Measurements from ENCODE around the gene MNS1. TPM values are rescaled to one million over a fixed set of nuclear protein-coding genes. Genes with fewer than 3 reads are reported as not detected.
"Not testable (repeated sequence)": the region's sequence is repeated elsewhere in the genome, so short reads cannot be mapped to it uniquely, and the experiment has no call there.

Gene MNS1
- total RNA-seq, 1 experiment from 2014 or later, result 4.3 TPM

GRCh38 chr15:56411122-56411749 is 53.7 kb downstream of the MNS1 start:
- intact Hi-C loops (cut with micrococcal nuclease), result no loop called here
- ChIA-PET CTCF (interaction anchor here (0.5 kb wide), 1 partner anchor 705 kb away, joined by 3 read pairs; no protein-coding TSS in a partner anchor), POLR2A (ENCODE audit: unreplicated experiment) (no interaction called here)
- no peaks in the 10 kb centered on the region for H3K79me2 ChIP-seq (ENCODE audit: low read length)
- no peaks in the 10 kb centered on the region for H3K4me1 ChIP-seq (ENCODE audit: insufficient read depth, low read length)
- no peaks in the 10 kb centered on the region for H3K27me3 ChIP-seq (ENCODE audit: low read length)
- no peak overlapping the region for H3K9ac ChIP-seq (ENCODE audit: low read length)
- ATAC-seq (no peak), DNase-seq (no peak)
- H4K20me1 ChIP-seq (ENCODE audit: low read length), result no peaks in the 10 kb centered on the region
- no peak overlapping the region for H2AFZ ChIP-seq (ENCODE audit: low read length)
- BruUV-seq (replicated peaks), result no TSS peak
- H3K36me3 ChIP-seq (ENCODE audit: low read depth, low read length), result no peaks in the 10 kb centered on the region
- no peaks in the 10 kb centered on the region for H3F3A ChIP-seq (ENCODE audit: low read length, unreplicated experiment)
- no peak overlapping the region for H3K4me2 ChIP-seq (ENCODE audit: low read length)
- H3K9me2 ChIP-seq (replicated peaks; ENCODE audit: low read length), result no peaks in the 10 kb centered on the region
- no peak for TF ChIP-seq EZH2phosphoT487 (IDR thresholded peaks at IDR 0.05; ENCODE audit: borderline replicate concordance, low read length)
- TF ChIP-seq EZH2 (IDR thresholded peaks at IDR 0.05; ENCODE audit: low read length, unreplicated experiment), result no peak
- TF ChIP-seq, protein P1, sequence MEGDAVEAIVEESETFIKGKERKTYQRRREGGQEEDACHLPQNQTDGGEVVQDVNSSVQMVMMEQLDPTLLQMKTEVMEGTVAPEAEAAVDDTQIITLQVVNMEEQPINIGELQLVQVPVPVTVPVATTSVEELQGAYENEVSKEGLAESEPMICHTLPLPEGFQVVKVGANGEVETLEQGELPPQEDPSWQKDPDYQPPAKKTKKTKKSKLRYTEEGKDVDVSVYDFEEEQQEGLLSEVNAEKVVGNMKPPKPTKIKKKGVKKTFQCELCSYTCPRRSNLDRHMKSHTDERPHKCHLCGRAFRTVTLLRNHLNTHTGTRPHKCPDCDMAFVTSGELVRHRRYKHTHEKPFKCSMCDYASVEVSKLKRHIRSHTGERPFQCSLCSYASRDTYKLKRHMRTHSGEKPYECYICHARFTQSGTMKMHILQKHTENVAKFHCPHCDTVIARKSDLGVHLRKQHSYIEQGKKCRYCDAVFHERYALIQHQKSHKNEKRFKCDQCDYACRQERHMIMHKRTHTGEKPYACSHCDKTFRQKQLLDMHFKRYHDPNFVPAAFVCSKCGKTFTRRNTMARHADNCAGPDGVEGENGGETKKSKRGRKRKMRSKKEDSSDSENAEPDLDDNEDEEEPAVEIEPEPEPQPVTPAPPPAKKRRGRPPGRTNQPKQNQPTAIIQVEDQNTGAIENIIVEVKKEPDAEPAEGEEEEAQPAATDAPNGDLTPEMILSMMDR (conservative IDR thresholded peaks at IDR 0.05; ENCODE audit: low read depth, low read length), result no peak
- H3K4me3 ChIP-seq (ENCODE audit: low read length), result no peak overlapping the region
- H3K9me3 ChIP-seq (ENCODE audit: low read length), result no peaks in the 10 kb centered on the region
- H3K27ac ChIP-seq (ENCODE audit: low read length), result no peak overlapping the region

- TF ChIP-seq EZH2 (IDR thresholded peaks at IDR 0.05; ENCODE audit: low read length, unreplicated experiment) (no peak), EZH2phosphoT487 (IDR thresholded peaks at IDR 0.05; ENCODE audit: borderline replicate concordance, low read length) (no peak)
- TF ChIP-seq, protein P1 (conservative IDR thresholded peaks at IDR 0.05; ENCODE audit: low read depth, low read length), result no peak
- Histone ChIP-seq H4K20me1 (ENCODE audit: low read length) (no peaks in the 10 kb centered on the region), H3K9ac (ENCODE audit: low read length) (no peak overlapping the region), H3K27me3 (ENCODE audit: low read length) (no peaks in the 10 kb centered on the region), H3K4me1 (ENCODE audit: insufficient read depth, low read length) (no peaks in the 10 kb centered on the region), H3K27ac (ENCODE audit: low read length) (no peak overlapping the region), H3K4me2 (ENCODE audit: low read length) (no peak overlapping the region), H3K4me3 (ENCODE audit: low read length) (no peak overlapping the region), H3K9me2 (replicated peaks; ENCODE audit: low read length) (no peaks in the 10 kb centered on the region), H3K36me3 (ENCODE audit: low read depth, low read length) (no peaks in the 10 kb centered on the region), H2AFZ (ENCODE audit: low read length) (no peak overlapping the region), H3F3A (ENCODE audit: low read length, unreplicated experiment) (no peaks in the 10 kb centered on the region), H3K79me2 (ENCODE audit: low read length) (no peaks in the 10 kb centered on the region), H3K9me3 (ENCODE audit: low read length) (no peaks in the 10 kb centered on the region)
- DNase-seq, result no peak
- CTCF ChIA-PET, result interaction anchor here (0.5 kb wide), 1 partner anchor 706 kb away, joined by 3 read pairs; no protein-coding TSS in a partner anchor
- intact Hi-C loops (cut with micrococcal nuclease), result no loop called here
- POLR2A ChIA-PET (ENCODE audit: unreplicated experiment), result no interaction called here
- BruUV-seq (replicated peaks), result no TSS peak
- ATAC-seq, result no peak
Measured at GRCh38 chr15:56410721-56411120, 54.2 kb downstream of the MNS1 start.

DNA sequence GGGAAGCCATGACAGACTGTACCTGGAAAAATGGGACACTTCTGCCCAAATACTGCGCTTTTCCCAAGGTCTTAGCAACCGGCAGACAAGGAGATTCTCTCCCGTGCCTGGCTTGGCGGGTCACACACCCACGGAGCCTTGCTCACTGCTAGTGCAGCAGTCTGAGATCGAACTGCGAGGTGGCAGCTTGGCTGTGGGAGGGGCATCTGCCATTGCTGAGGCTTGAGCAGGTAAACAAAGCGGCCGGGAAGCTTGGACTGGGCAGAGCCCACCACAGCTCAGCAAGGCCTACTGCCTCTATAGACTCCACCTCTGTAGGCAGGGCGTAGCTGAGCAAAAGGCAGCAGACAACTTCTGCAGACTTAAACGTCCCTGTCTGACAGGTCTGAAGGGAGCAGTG is 65.7 kb downstream of the MNS1 start:
- H3K79me2 ChIP-seq (ENCODE audit: low read length); H3K36me3 ChIP-seq (ENCODE audit: low read depth, low read length); H3K9ac ChIP-seq (ENCODE audit: low read length); H3K4me2 ChIP-seq (ENCODE audit: low read length); H3K27ac ChIP-seq (ENCODE audit: low read length); CTCF ChIA-PET; H3K4me3 ChIP-seq (ENCODE audit: low read length); H3K9me2 ChIP-seq (replicated peaks; ENCODE audit: low read length); H3K9me3 ChIP-seq (ENCODE audit: low read length); H2AFZ ChIP-seq (ENCODE audit: low read length); ATAC-seq; intact Hi-C loops (cut with micrococcal nuclease); H3K27me3 ChIP-seq (ENCODE audit: low read length); POLR2A ChIA-PET (ENCODE audit: unreplicated experiment); DNase-seq; H3K4me1 ChIP-seq (ENCODE audit: insufficient read depth, low read length); H4K20me1 ChIP-seq (ENCODE audit: low read length); H3F3A ChIP-seq (ENCODE audit: low read length, unreplicated experiment); BruUV-seq (replicated peaks): not testable (repeated sequence)

DNA sequence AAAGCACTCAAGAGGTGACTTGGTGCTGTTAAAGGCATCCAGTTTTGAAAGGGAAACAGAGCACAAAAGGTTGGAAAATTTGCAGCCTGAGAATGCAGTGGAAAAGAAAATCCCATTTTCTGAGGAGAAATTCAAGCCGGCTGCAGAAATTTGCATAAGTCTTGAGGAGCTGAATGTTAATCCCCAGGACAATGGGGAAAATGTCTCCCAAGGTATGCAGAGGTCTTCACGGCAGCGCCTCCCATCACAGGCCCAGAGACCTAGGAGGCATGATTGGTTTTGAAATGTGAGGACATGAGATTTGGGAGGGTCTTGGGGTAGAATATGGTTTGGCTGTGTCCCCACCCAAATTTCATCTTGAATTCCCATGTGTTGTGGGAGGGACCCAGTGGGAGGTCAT is 67.6 kb downstream of the MNS1 start:
- H3K9ac ChIP-seq (ENCODE audit: low read length); H3K9me3 ChIP-seq (ENCODE audit: low read length); H3K36me3 ChIP-seq (ENCODE audit: low read depth, low read length); POLR2A ChIA-PET (ENCODE audit: unreplicated experiment); intact Hi-C loops (cut with micrococcal nuclease); H3K79me2 ChIP-seq (ENCODE audit: low read length); H3F3A ChIP-seq (ENCODE audit: low read length, unreplicated experiment); BruUV-seq (replicated peaks); H4K20me1 ChIP-seq (ENCODE audit: low read length); H2AFZ ChIP-seq (ENCODE audit: low read length); H3K9me2 ChIP-seq (replicated peaks; ENCODE audit: low read length); ATAC-seq; H3K27me3 ChIP-seq (ENCODE audit: low read length); H3K27ac ChIP-seq (ENCODE audit: low read length); H3K4me2 ChIP-seq (ENCODE audit: low read length); DNase-seq; H3K4me1 ChIP-seq (ENCODE audit: insufficient read depth, low read length); CTCF ChIA-PET; H3K4me3 ChIP-seq (ENCODE audit: low read length): not testable (repeated sequence)

Data from PC-3 (cell line).